Caco-2 (cell line): ENCODE results near the gene TRIO. TPM values are rescaled to one million over a fixed set of nuclear protein-coding genes. Genes with fewer than 3 reads are reported as not detected.

Experiments
- BruUV-seq: library from RNA; stranded (reverse); fragments of 400-500 nt; replicated peaks from 2 replicates; lab custom pipeline; 2021; lab: Mats Ljungman, UMichigan
- CTCF ChIA-PET: fragments of 300-600 bp; sonication (Branson Sonifier 250); formaldehyde crosslinking; loops from one replicate; lab custom pipeline; 2022; ENCODE audit warnings: antibody characterized with exemption; lab: Charles Lee
- POLR2A ChIA-PET: fragments of 300-600 bp; sonication (Branson Sonifier 250); formaldehyde crosslinking; loops from one replicate; lab custom pipeline; 2022; ENCODE audit warnings: antibody characterized with exemption; lab: Charles Lee
- DNase-seq, 2 experiments: peaks; one replicate each; pipeline versions ENCODE4 v3.0.0 to v3.0.0-alpha.2; 2020 to 2022
- H3K27me3 ChIP-seq: replicated peaks from 2 replicates; pipeline ENCODE4 v1.6.0; 2011; ENCODE audit warnings: low read length; ENCODE audit not compliant: control insufficient read depth, insufficient read depth
- H3K36me3 ChIP-seq: 2 replicates; pipeline ENCODE4 v1.5.1; 2011; ENCODE audit warnings: low read length; ENCODE audit not compliant: control insufficient read depth, insufficient read depth
- H3K4me1 ChIP-seq: fragments of 250-450 bp; sonication (Bioruptor Pico); 2 replicates; pipeline ENCODE4 v1.5.1; 2020; ENCODE audit warnings: mild to moderate bottlenecking
- H3K4me3 ChIP-seq: 2 replicates; pipeline ENCODE4 v1.5.1; 2011; ENCODE audit warnings: low read depth, mild to moderate bottlenecking, control low read depth, low read length
- H3K9me3 ChIP-seq: fragments of 250-450 bp; sonication (Bioruptor Pico); 2 replicates; pipeline ENCODE4 v1.5.1; 2020; ENCODE audit warnings: mild to moderate bottlenecking, moderate library complexity
- H3K27ac Mint-ChIP-seq: one replicate; pipeline ENCODE4 v1.8.0; 2022; ENCODE audit warnings: mixed read lengths; ENCODE audit not compliant: unreplicated experiment
- H3K27me3 Mint-ChIP-seq: one replicate; pipeline ENCODE4 v1.8.0; 2022; ENCODE audit warnings: mixed read lengths; ENCODE audit not compliant: insufficient read depth, unreplicated experiment
- H3K36me3 Mint-ChIP-seq: one replicate; pipeline ENCODE4 v1.8.0; 2022; ENCODE audit warnings: mild to moderate bottlenecking, mixed read lengths; ENCODE audit not compliant: insufficient read depth, unreplicated experiment
- H3K4me1 Mint-ChIP-seq: one replicate; pipeline ENCODE4 v1.8.0; 2022; ENCODE audit warnings: low read depth, mixed read lengths; ENCODE audit not compliant: unreplicated experiment
- H3K4me3 Mint-ChIP-seq: one replicate; pipeline ENCODE4 v1.8.0; 2022; ENCODE audit warnings: mild to moderate bottlenecking, moderate library complexity, mixed read lengths; ENCODE audit not compliant: unreplicated experiment
- H3K9me3 Mint-ChIP-seq: one replicate; pipeline ENCODE4 v1.8.0; 2022; ENCODE audit warnings: mixed read lengths; ENCODE audit not compliant: unreplicated experiment
- intact Hi-C: fragments of 100-400 bp; cut with micrococcal nuclease; formaldehyde crosslinking; loops from one replicate; pipeline ENCODE4 v1.10.0; 2022; ENCODE audit not compliant: unreplicated experiment
- total RNA-seq: library from RNA; stranded (reverse); gene quantifications from 2 replicates; pipeline ENCODE4 v1.2.3, GENCODE V29; 2022
- TF ChIP-seq, protein P1 (sequence below), 2 experiments: fragments of 200-600 bp in 1 of 2; IDR thresholded peaks; 1 replicate in 1 of 2; 2 replicates in 1 of 2; pipeline versions ENCODE4 v1.5.1 to v1.8.0; 2011 to 2022; ENCODE audit warnings: antibody characterized with exemption in 1 of 2, control low read depth in 1 of 2, inconsistent platforms in 1 of 2, low read depth in 1 of 2, low read length in 1 of 2, mild to moderate bottlenecking in 1 of 2, moderate library complexity in 1 of 2; ENCODE audit not compliant: insufficient read depth in 1 of 2, severe bottlenecking in 1 of 2, unreplicated experiment in 1 of 2

TRIO gene
- total RNA-seq, 1 experiment from 2014 or later = 92.0 TPM

DNA sequence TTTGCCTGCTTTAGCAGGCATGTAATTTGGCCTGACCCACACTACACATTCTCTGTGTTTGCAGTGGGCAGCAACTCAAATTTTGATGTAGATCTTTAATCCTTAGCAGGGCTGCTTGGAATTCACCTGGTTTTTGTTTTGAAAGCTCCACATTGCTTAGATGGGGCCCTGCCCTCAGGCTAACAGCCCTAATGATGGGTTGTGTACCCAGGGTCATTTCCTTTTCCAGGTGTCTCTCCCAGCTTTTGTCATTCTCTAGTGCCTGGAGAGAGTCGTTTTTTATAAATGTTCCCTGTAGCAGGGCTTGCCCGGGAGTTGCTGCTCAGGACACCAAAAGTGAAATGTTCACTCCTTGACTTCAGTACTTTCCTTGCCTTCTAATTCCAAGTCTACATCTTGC is 126.3 kb downstream of the TRIO start:
- H3K4me3 ChIP-seq = no peak overlapping the region
- H3K9me3 ChIP-seq = no peaks in the 10 kb centered on the region
- no TSS peak for BruUV-seq
- POLR2A ChIA-PET = no interaction called here
- Mint-ChIP-seq H3K27ac (peak overlapping the region; percentile 85), H3K36me3 (peaks cover 21% of the 10 kb centered on the region), H3K4me3 (no peak overlapping the region), H3K27me3 (no peaks in the 10 kb centered on the region), H3K9me3 (no peaks in the 10 kb centered on the region), H3K4me1 (peaks cover 53% of the 10 kb centered on the region)
- no peaks in the 10 kb centered on the region for H3K27me3 ChIP-seq
- TF ChIP-seq, protein P1, sequence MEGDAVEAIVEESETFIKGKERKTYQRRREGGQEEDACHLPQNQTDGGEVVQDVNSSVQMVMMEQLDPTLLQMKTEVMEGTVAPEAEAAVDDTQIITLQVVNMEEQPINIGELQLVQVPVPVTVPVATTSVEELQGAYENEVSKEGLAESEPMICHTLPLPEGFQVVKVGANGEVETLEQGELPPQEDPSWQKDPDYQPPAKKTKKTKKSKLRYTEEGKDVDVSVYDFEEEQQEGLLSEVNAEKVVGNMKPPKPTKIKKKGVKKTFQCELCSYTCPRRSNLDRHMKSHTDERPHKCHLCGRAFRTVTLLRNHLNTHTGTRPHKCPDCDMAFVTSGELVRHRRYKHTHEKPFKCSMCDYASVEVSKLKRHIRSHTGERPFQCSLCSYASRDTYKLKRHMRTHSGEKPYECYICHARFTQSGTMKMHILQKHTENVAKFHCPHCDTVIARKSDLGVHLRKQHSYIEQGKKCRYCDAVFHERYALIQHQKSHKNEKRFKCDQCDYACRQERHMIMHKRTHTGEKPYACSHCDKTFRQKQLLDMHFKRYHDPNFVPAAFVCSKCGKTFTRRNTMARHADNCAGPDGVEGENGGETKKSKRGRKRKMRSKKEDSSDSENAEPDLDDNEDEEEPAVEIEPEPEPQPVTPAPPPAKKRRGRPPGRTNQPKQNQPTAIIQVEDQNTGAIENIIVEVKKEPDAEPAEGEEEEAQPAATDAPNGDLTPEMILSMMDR (IDR thresholded peaks at IDR 0.05; ENCODE audit: insufficient read depth in 1 of 2, low read depth in 1 of 2, low read length in 1 of 2, severe bottlenecking in 1 of 2, unreplicated experiment in 1 of 2) = no peak
- H3K4me1 ChIP-seq = peaks cover 55% of the 10 kb centered on the region
- H3K36me3 ChIP-seq = no peaks in the 10 kb centered on the region
- DNase-seq = peak in 1 of 2 experiments; percentile 65
- CTCF ChIA-PET = interaction anchor here (0.6 to 1.5 kb wide), 3 partner anchors 75 to 261 kb away, joined by 3 to 10 read pairs (median 3); partner anchors contain the start of gene TRIO
- intact Hi-C loops = loop anchor here (5.0 kb wide), 1 partner anchor 57 kb away; no protein-coding TSS in a partner anchor

DNA sequence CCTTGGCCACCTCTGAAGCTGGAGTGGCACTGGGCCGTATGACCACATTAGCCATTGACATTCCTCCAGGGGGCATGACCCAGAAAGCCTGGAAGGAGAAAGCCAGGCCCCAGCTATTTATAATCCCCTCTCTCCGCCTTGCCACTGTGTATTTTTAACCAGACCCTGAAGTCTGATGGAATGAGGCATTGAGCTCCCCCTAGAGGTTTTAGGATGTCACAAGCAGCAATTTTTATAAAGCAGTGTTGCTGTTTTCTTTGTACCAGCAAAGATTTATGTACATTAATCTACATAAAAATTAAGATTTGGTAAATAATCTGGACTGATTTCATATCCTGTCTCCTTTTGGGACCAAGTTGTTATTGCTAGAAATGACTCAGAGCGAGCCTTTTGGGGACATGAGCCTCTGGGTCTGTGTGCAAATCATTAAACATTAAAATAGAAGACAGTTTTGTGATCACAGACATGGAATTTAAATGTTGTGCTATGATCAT is 127.1 kb downstream of the TRIO start:
- BruUV-seq = no TSS peak
- Mint-ChIP-seq H3K27me3 (no peaks in the 10 kb centered on the region), H3K4me3 (no peak overlapping the region), H3K27ac (no peak overlapping the region), H3K4me1 (peaks cover 53% of the 10 kb centered on the region), H3K9me3 (no peaks in the 10 kb centered on the region), H3K36me3 (peaks cover 16% of the 10 kb centered on the region)
- no peak overlapping the region for H3K4me3 ChIP-seq
- H3K9me3 ChIP-seq = no peaks in the 10 kb centered on the region
- no peaks in the 10 kb centered on the region for H3K27me3 ChIP-seq
- peaks cover 51% of the 10 kb centered on the region for H3K4me1 ChIP-seq
- no peaks in the 10 kb centered on the region for H3K36me3 ChIP-seq
- POLR2A ChIA-PET = no interaction called here
- TF ChIP-seq, protein P1 (IDR thresholded peaks at IDR 0.05; ENCODE audit: insufficient read depth in 1 of 2, low read depth in 1 of 2, low read length in 1 of 2, severe bottlenecking in 1 of 2, unreplicated experiment in 1 of 2) = peak; percentile 73 to 83
- CTCF ChIA-PET = interaction anchor here (0.6 to 1.5 kb wide), 13 partner anchors 10 to 283 kb away, joined by 3 to 10 read pairs (median 4); partner anchors contain the start of gene TRIO
- peak; percentile 57 to 73 for DNase-seq
- intact Hi-C loops = loop anchor here (1.0 kb wide), 3 partner anchors 127 to 282 kb away; partner anchors contain the start of gene TRIO

DNA sequence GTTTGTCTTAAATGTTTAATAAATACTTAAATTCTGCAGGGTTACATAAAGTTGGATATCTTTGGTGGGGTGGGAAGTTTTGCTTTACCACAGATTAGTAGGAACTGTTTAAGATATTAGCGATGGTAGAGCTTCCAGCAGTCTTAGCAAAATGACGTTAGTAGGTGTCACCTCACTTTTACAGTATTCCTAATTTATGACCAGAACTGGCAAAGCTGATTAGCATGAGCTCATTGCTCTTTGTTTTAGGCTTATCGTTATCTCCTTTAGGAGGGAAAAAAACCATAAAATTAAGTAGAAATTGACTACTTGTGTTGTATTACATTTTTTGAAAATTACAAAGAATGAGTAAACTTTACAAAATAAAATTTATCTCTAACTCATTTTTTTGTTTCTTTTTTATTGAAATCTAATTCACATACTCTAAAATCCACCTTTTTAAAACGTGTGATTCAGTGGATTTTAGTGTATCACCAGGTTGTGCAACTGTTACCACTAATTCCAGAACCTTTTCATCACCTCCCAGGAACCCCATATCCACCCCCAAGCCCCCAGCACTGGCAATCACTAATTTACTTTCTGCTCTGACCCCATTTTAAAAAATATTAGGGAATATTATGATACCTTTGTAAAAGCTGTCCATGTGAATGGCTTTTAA is 129.5 kb downstream of the TRIO start:
- Histone ChIP-seq H3K4me1 (peaks cover 30% of the 10 kb centered on the region), H3K36me3 (no peaks in the 10 kb centered on the region), H3K27me3 (no peaks in the 10 kb centered on the region), H3K4me3 (no peak overlapping the region), H3K9me3 (no peaks in the 10 kb centered on the region)
- TF ChIP-seq, protein P1 (IDR thresholded peaks at IDR 0.05; ENCODE audit: insufficient read depth in 1 of 2, low read depth in 1 of 2, low read length in 1 of 2, severe bottlenecking in 1 of 2, unreplicated experiment in 1 of 2) = no peak
- H3K4me3 Mint-ChIP-seq = no peak overlapping the region
- no peak for DNase-seq
- no peaks in the 10 kb centered on the region for H3K9me3 Mint-ChIP-seq
- intact Hi-C loops = no loop called here
- H3K27me3 Mint-ChIP-seq = no peaks in the 10 kb centered on the region
- no peak overlapping the region for H3K27ac Mint-ChIP-seq
- ChIA-PET POLR2A (no interaction called here), CTCF (interaction anchor here (0.6 kb wide), 1 partner anchor 59 kb away, joined by 3 read pairs; no protein-coding TSS in a partner anchor)
- H3K36me3 Mint-ChIP-seq = peaks cover 11% of the 10 kb centered on the region
- no TSS peak for BruUV-seq
- peaks cover 37% of the 10 kb centered on the region for H3K4me1 Mint-ChIP-seq
